GM12878 (cell line): ENCODE data around the gene DDX52. TPM values are rescaled to one million over a fixed set of nuclear protein-coding genes. Genes with fewer than 3 reads are reported as not detected.
A peak's percentile ranks its signal among the peaks of the same experiment; 100 is the strongest.

ENCODE experiments used
- ATAC-seq: fragments of 200-7000 bp; cut with Tn5 transposase; 3 replicates; pipeline ENCODE4 v1.9.1; 2020; ENCODE audit warnings: mild to moderate bottlenecking, moderate library complexity
- Bru-seq: library from RNA; stranded (reverse); fragments of 400-500 nt; gene quantifications from one replicate; lab custom pipeline; 2021; lab: Mats Ljungman, UMichigan
- BruChase-seq, 2 experiments: library from RNA; stranded (reverse); fragments of 400-500 nt; gene quantifications; one replicate each; lab custom pipeline; 2021; lab: Mats Ljungman, UMichigan
- BruUV-seq: library from RNA; stranded (reverse); fragments of 400-500 nt; replicated peaks from 2 replicates; lab custom pipeline; 2021; lab: Mats Ljungman, UMichigan
- CTCF ChIA-PET: fragments of 300-600 bp; sonication (Branson Sonifier 250); formaldehyde crosslinking; extraction: SDS; loops from one replicate; lab custom pipeline; 2021; ENCODE audit warnings: inconsistent platforms; lab: Yijun Ruan, JAX
- POLR2A ChIA-PET: fragments of 350-600 bp; formaldehyde crosslinking; extraction: SDS; loops from one replicate; lab custom pipeline; 2021; ENCODE audit warnings: inconsistent platforms; lab: Charles Lee
- RAD21 ChIA-PET: fragments of 300-600 bp; sonication (Branson Sonifier 250); formaldehyde crosslinking; loops from one replicate; lab custom pipeline; 2023; ENCODE audit warnings: antibody characterized with exemption; ENCODE audit not compliant: unreplicated experiment; lab: Charles Lee
- SMC1A ChIA-PET: fragments of 300-600 bp; sonication (Branson Sonifier 250); formaldehyde crosslinking; loops from one replicate; lab custom pipeline; 2023; ENCODE audit not compliant: unreplicated experiment, uncharacterized antibody; lab: Charles Lee
- DNase-seq: peaks from one replicate; pipeline ENCODE4 v3.0.0-alpha.2; 2011; ENCODE audit warnings: low read depth, low spot score
- FAIRE-seq: peaks from 3 replicates; lab custom pipeline; 2011; peaks lifted over from hg19 to GRCh38; lab: Jason Lieb, UNC
- H2AFZ ChIP-seq: 2 replicates; pipeline ENCODE4 v1.6.0; 2011; ENCODE audit warnings: low read depth, low read length, control low read depth; ENCODE audit not compliant: control insufficient read depth
- H3K27ac ChIP-seq: 2 replicates; pipeline ENCODE4 v1.5.1; 2011; ENCODE audit warnings: control low read depth; ENCODE audit not compliant: control insufficient read depth, insufficient read depth
- H3K27me3 ChIP-seq, 2 experiments: replicated peaks in 1 of 2; 2 replicates each; pipeline versions ENCODE4 v1.6.0 to v1.6.1; 2011; ENCODE audit warnings: low read length in 1 of 2; ENCODE audit not compliant: control insufficient read depth in 2 of 2, insufficient read depth in 2 of 2
- H3K36me3 ChIP-seq, 2 experiments: 2 replicates each; pipeline ENCODE4 v1.5.1; 2011; ENCODE audit warnings: low read length in 1 of 2; ENCODE audit not compliant: control insufficient read depth in 2 of 2, insufficient read depth in 2 of 2
- H3K4me1 ChIP-seq: 2 replicates; pipeline ENCODE4 v1.6.1; 2011; ENCODE audit warnings: mild to moderate bottlenecking, low read length, moderate library complexity, mixed read lengths; ENCODE audit not compliant: control insufficient read depth, insufficient read depth
- H3K4me2 ChIP-seq: 2 replicates; pipeline ENCODE4 v1.6.0; 2011; ENCODE audit warnings: control low read depth; ENCODE audit not compliant: control insufficient read depth, insufficient read depth
- H3K4me3 ChIP-seq: fragments of 200-600 bp; sonication (generic); 2 replicates; pipeline ENCODE4 v1.5.1; 2016
- H3K79me2 ChIP-seq: 2 replicates; pipeline ENCODE4 v1.6.0; 2011; ENCODE audit warnings: low read length; ENCODE audit not compliant: control insufficient read depth, insufficient read depth
- H3K9ac ChIP-seq: 2 replicates; pipeline ENCODE4 v1.8.0; 2011; ENCODE audit warnings: low read length, control low read depth, mixed read lengths; ENCODE audit not compliant: control insufficient read depth, insufficient read depth
- H3K9me3 ChIP-seq: replicated peaks from 3 replicates; pipeline ENCODE4 v1.5.1; 2011; ENCODE audit warnings: mild to moderate bottlenecking, low read length; ENCODE audit not compliant: control insufficient read depth, insufficient read depth
- H4K20me1 ChIP-seq: 2 replicates; pipeline ENCODE4 v1.6.0; 2011; ENCODE audit not compliant: control insufficient read depth, insufficient read depth
- CBX5 ChIP-seq: sonication (generic); IDR thresholded peaks from 2 replicates; pipeline ENCODE4 v1.6.1; 2016; ENCODE audit warnings: low read depth, moderate library complexity, mild to moderate bottlenecking, inconsistent platforms
- CREB1 ChIP-seq: IDR thresholded peaks from 2 replicates; pipeline ENCODE4 v1.6.1; 2012; ENCODE audit warnings: low read depth, mild to moderate bottlenecking, inconsistent platforms
- IKZF1 ChIP-seq: fragments of 450-650 bp; conservative IDR thresholded peaks from 2 replicates; pipeline ENCODE4 v1.6.1; 2017; ENCODE audit warnings: antibody characterized with exemption, mild to moderate bottlenecking
- MLLT1 ChIP-seq: fragments of 450-650 bp; IDR thresholded peaks from 2 replicates; pipeline ENCODE4 v1.6.1; 2016; ENCODE audit warnings: mild to moderate bottlenecking
- NRF1 ChIP-seq: conservative IDR thresholded peaks from 2 replicates; pipeline ENCODE4 v1.6.1; 2011; ENCODE audit warnings: mild to moderate bottlenecking, low read depth, low read length, improper control_type of control experiment
- RELB ChIP-seq: fragments of 450-650 bp; IDR thresholded peaks from 2 replicates; pipeline ENCODE4 v1.6.1; 2017; ENCODE audit warnings: low read depth, mild to moderate bottlenecking, moderate library complexity
- SMARCA5 ChIP-seq: fragments of 450-650 bp; IDR thresholded peaks from 2 replicates; pipeline ENCODE4 v1.6.1; 2017; ENCODE audit warnings: mild to moderate bottlenecking
- USF1 ChIP-seq: IDR thresholded peaks from 2 replicates; pipeline ENCODE4 v1.6.1; 2011; ENCODE audit warnings: borderline replicate concordance, low read depth, mild to moderate bottlenecking, moderate library complexity, mixed read lengths, low read length; ENCODE audit not compliant: insufficient read depth; ENCODE audit errors: extremely low read length
- ZNF687 ChIP-seq: fragments of 450-650 bp; IDR thresholded peaks from 2 replicates; pipeline ENCODE4 v1.6.1; 2017; ENCODE audit warnings: mild to moderate bottlenecking, moderate library complexity
- WGBS: methylation state at CpG from one replicate; pipeline ENCODE4 v1.1.6; 2016; ENCODE audit warnings: low lambda C conversion rate; ENCODE audit not compliant: insufficient replicate concordance, insufficient coverage; ENCODE audit errors: missing lambda C conversion rate; 5-methylcytosine and 5-hydroxymethylcytosine counted together
- in situ Hi-C: fragments of 300-500 bp; cut with MboI; formaldehyde crosslinking; loops from 9 replicates; pipeline ENCODE4 v1.14.3; 2018; ENCODE audit warnings: mixed read lengths
- intact Hi-C: fragments of 100-400 bp; cut with micrococcal nuclease; formaldehyde crosslinking; loops from one replicate; pipeline ENCODE4 v1.14.2; 2022; ENCODE audit not compliant: unreplicated experiment
- long read RNA-seq, 2 experiments: library from polyadenylated mRNA; unstranded; transcript quantifications; one replicate each; pipeline ENCODE4 v2.0.0, GENCODE V29; 2019 to 2020
- polyA minus RNA-seq, 3 experiments: library from RNA; depleted of rRNA, polyadenylated mRNA; stranded (reverse); fragments of >200 nt; gene quantifications; 2 replicates each; pipeline ENCODE4 v1.2.3, GENCODE V29; 2011
- polyA plus RNA-seq, 11 experiments: library from polyadenylated mRNA; depleted of rRNA in 4 of 11; unstranded in 6 of 11; stranded (reverse) in 5 of 11; fragments of >200 nt; fragmentation: Nextera tagmentation in 4 of 11; fragmentation: Illumina TruSeq in 1 of 11; extraction: Ambion mirVana in 4 of 11; extraction: Trizol in 1 of 11; gene quantifications; 1 replicate in 1 of 11; 2 replicates in 10 of 11; pipeline versions ENCODE4 v1.2.1 to v1.2.3, GENCODE V29; 2011 to 2016; ENCODE audit warnings: inconsistent platforms in 2 of 11, missing spikeins in 2 of 11, low read depth in 1 of 11
- total RNA-seq, 4 experiments: library from RNA; depleted of rRNA in 3 of 4; stranded (reverse); fragments of >200 nt in 3 of 4; fragmentation: Illumina TruSeq in 1 of 4; extraction: Trizol in 1 of 4; gene quantifications; 2 replicates each; pipeline versions ENCODE4 v1.2.1 to v1.2.3, GENCODE V29; 2013 to 2021

DDX52 gene
- total RNA-seq (2013; cell fraction: nucleolus; rRNA removed), result 64.1 and 64.7 TPM in 2 replicates
- total RNA-seq (2014; rRNA removed), result 24.8 and 30.5 TPM in 2 replicates
- 29.2 and 29.9 TPM in 2 replicates for total RNA-seq (2014; rRNA removed; fragmentation: Illumina TruSeq; extraction: Trizol)
- total RNA-seq (2021), result 23.5 and 27.8 TPM in 2 replicates
- 5.5 TPM for polyA plus RNA-seq (2011; ENCODE audit: low read depth)
- 15.1 and 20.4 TPM in 2 replicates for polyA plus RNA-seq (2011; rRNA removed)
- 11.1 and 11.5 TPM in 2 replicates for polyA plus RNA-seq (2011; cell fraction: cytosol; rRNA removed)
- polyA plus RNA-seq (2011; cell fraction: nucleus; rRNA removed), result 26.6 and 31.9 TPM in 2 replicates
- 8.1 and 11.1 TPM in 2 replicates for polyA plus RNA-seq (2012)
- 31.6 and 39.0 TPM in 2 replicates for polyA plus RNA-seq (2014; fragmentation: Illumina TruSeq; extraction: Trizol)
- 10 to 100 TPM; 18.7 to 18.8 TPM for polyA plus RNA-seq (2014; fragmentation: Nextera tagmentation; extraction: Ambion mirVana)
- 12.9 and 14.8 TPM in 2 replicates for polyA plus RNA-seq (2014; rRNA removed)
- polyA plus RNA-seq (2016; fragmentation: Nextera tagmentation; extraction: Ambion mirVana), result 10 to 100 TPM; 47.8 to 49.7 TPM
- 15.9 and 17.1 TPM in 2 replicates for polyA minus RNA-seq (2011; rRNA and poly(A)+ RNA removed)
- 5.9 and 10.7 TPM in 2 replicates for polyA minus RNA-seq (2011; cell fraction: cytosol; rRNA and poly(A)+ RNA removed)
- polyA minus RNA-seq (2011; cell fraction: nucleus; rRNA and poly(A)+ RNA removed), result 15.1 and 25.4 TPM in 2 replicates
- Bru-seq, nascent RNA, result percentile 86 among the genes with signal in this experiment
- percentile 86 among the genes with signal in this experiment for BruChase-seq, experiment 1, labeled RNA remaining after a 6-hour chase
- BruChase-seq, experiment 2, labeled RNA remaining after a 2-hour chase, result percentile 89 among the genes with signal in this experiment
- long read RNA-seq, experiment 1, full-length matches to known transcripts, result 25 of 41 reads
- long read RNA-seq, experiment 1, partial matches to known transcripts, result 11 of 41 reads
- long read RNA-seq, experiment 1, other reads (novel, unspliced or antisense), result 5 of 41 reads
- long read RNA-seq, experiment 2, full-length matches to known transcripts, result 200 of 417 reads
- long read RNA-seq, experiment 2, partial matches to known transcripts, result 172 of 417 reads
- long read RNA-seq, experiment 2, other reads (novel, unspliced or antisense), result 45 of 417 reads

GRCh38 chr17:37643118-37643766 is at the start of gene DDX52:
DDX52 (minus strand) TSS chr17:37643446; CDS start chr17:37643420, 26 bp downstream.
- DNase-seq (peak; percentile 52), FAIRE-seq (no peak), ATAC-seq (peak; percentile 99)
- Histone ChIP-seq H3K4me1 (no peaks in the 10 kb centered on the region), H4K20me1 (no peaks in the 10 kb centered on the region), H2AFZ (peak within 1 kb of the TSS; percentile 84), H3K79me2 (peaks cover 19% of the 10 kb centered on the region), H3K27ac (peak within 1 kb of the TSS; percentile 58), H3K4me3 (peak within 1 kb of the TSS; percentile 80), H3K9me3 (no peaks in the 10 kb centered on the region), H3K9ac (peak within 1 kb of the TSS; percentile 78), H3K4me2 (peak within 1 kb of the TSS; percentile 73), H3K36me3 (peaks cover 0 to 10% of the 10 kb centered on the region in 2 experiments; a peak in 1 of 4 replicates), H3K27me3 (no peaks in the 10 kb centered on the region; a peak in 1 of 4 replicates)
- WGBS, result under 1% methylated on average over 42 of the region's 43 CpGs
- BruUV-seq, result no TSS peak
- ChIA-PET POLR2A (interaction anchor here (0.7 kb wide), 1 partner anchor 209 kb away, joined by 3 read pairs; no protein-coding TSS in a partner anchor), CTCF (interaction anchor here (0.9 to 4.8 kb wide), 5 partner anchors 72 to 173 kb away, joined by 3 to 17 read pairs (median 3); no protein-coding TSS in a partner anchor), SMC1A (interaction anchor here (1.0 kb wide), 1 partner anchor 127 kb away, joined by 3 read pairs; no protein-coding TSS in a partner anchor), RAD21 (no interaction called here)
- intact Hi-C loops, result loop anchor here (10.0 kb wide), 1 partner anchor 52 kb away; no protein-coding TSS in a partner anchor
- in situ Hi-C loops, result no loop called here
- TF ChIP-seq CREB1 (no peak), RELB (peak; percentile 88), NRF1 (peak; percentile 36; the same call in 1 of the 2 replicates), ZNF687 (no peak), CBX5 (no peak), SMARCA5 (no peak), USF1 (no peak), IKZF1 (peak; percentile 41), MLLT1 (no peak; the same call in 1 of the 2 replicates)
